AG08396 (cell line): Measurements from ENCODE around the gene CRACR2A.

Experiments
- DNase-seq: peaks from one replicate; pipeline ENCODE4 v3.0.0; 2012; ENCODE audit warnings: low spot score, mixed read lengths

Gene CRACR2A

DNA sequence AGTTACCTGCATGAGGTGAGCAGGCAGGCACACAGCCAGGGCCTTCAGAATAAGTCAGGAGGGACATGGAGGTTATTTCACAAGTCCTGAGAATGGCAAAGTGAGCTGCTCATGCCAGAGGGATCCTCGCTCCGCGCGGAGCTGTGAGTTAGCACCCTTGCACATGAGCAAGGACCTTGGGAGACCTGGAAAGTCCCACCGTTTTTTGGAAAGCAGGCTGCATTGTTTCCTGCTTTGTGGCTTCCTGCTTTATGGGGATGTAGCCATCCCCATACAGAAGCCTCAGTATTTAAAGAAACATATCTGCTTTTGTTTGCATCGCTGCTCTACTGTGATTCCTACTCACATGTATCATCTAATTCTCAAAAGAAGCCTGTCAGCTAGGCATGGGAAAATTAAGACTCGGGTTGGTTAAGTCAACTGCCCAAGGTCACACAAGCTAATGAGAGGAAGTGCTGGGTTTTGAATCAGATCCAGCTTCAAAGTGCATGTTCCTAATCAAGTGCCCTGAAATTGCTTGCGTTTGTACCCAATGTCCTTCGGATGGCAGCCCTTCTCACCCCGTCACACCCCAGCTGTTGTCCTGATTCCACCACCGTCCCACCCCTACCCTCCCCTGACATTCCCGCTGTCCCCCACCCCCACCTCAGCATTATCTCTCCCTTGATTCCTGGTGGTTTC is 106.2 kb downstream of the CRACR2A start:
- DNase-seq: no peak

DNA sequence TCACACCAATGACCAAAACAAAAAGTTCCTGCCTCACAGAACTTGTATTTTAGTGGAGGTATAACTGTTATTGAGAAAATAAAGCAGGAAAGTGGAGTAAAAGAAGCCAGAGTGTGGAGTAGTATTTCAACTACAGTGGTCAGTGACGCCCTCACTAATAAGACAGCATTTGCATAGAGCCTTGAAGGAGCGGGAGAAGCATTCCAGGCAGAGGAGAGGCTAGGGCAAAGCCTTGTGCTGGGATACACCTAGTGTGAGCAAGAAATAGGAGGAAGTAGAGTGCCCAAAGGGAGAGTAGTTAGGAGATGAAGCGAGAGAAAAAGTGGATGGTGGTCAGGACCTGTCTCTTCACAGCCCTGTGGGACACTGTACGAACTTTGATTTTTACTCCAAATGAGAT is 107.8 kb downstream of the CRACR2A start:
- DNase-seq: no peak

DNA sequence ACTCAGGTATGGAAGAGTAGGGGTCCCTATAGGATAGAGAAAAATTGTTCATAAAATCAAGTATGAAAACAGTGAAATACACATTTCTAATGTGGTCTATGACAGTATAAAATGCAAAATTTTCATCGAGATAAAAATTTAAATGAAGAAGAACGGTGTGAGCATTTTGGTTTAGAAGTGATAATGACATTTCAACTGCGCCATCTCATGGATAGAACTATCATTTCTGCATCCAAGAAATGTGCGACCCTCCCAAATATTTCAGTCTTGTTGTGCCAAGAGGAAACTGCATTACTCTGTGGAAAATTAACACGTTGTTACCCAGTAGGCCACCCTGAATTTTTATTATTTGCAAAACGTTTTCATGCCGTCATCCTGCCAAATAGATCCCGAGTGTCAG is 108.8 kb downstream of the CRACR2A start:
- no peak for DNase-seq

DNA sequence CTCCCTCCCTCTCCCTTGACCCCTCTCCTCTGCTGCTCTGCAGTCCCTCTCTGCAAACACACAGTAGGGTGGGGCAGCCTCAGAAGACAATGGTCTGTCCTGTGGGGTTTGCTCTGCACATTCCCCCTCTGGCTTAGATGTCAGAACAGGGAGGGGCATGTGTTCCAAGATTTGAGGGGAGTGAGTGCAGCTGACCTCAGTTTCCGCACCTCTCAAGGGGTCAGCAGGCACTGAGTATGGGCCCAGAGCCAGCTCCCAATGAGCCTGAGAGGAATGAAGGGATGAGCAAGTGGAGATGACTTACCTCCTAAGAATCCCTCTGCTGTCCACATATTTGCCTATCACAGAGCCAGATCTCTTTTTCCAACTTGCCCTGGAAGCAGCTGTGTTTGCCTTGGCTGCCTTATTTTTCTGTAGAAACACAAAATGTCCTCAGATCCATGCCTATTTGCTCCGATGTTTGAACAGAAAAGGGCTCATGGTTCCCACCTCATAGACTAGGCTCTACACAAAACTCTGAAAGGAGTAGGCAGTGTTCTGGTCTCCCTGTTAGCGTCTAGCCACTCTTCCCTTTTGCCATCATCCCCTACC is 111.4 kb downstream of the CRACR2A start:
- DNase-seq: peak; percentile 29

DNA sequence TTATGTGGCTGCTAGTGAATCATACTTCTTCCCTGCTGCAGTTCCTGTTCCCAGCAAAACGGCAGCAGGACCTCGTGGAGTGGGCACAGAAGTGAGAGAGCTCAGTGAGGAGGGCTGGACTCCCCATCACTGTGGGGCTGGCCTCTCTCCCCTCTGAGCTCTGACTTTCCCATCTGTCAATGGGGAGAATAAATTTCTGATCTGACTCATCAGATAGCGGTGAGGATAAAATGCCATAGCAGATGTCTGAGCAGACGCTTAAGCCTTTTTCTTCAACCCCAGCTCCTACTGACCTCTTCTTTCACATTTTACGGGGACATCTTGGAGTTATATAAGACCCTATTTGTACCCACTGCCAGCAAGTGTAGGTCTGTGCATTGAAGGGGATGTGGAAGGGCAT is 116.6 kb downstream of the CRACR2A start:
- DNase-seq: no peak

DNA sequence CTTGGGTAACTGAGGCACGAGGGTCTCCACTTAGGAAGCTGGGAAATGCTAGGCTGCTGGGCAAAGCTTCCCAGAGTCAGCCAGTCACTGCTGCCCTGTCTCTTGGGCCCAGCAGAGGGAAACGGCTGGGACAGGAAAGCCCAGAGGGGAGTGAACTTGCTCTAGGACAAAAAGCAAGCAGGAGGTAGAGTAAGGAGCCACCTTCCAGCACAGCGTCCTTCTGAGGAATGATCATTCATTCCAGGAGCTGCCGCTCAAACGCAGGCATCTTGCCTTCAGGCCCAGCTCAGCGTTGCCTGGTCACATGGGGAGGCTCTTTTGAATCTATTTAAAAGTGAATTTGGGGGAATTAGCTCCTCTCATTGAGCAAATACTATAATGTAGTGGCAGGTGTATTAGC is 118.6 kb downstream of the CRACR2A start:
- no peak for DNase-seq

DNA sequence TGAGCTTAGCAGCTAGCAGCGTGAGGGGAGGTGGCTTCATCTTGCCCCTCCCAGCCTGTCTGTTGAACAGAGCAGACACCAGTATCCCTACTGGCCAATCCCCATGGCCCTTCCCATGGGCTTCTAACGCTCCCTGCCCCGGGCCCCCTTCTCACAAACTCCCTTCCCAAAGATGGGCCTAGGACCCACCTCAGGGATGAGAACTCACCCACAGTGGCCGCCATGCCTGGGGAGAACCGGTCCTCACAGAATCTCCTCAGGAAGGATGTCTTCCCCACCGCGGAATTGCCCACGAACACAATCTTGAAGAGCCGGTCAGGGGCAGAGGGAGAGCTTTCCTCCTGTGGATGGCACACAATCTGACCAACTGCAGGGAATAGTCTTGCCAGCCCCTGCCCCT is 119.5 kb downstream of the CRACR2A start:
- DNase-seq: no peak

DNA sequence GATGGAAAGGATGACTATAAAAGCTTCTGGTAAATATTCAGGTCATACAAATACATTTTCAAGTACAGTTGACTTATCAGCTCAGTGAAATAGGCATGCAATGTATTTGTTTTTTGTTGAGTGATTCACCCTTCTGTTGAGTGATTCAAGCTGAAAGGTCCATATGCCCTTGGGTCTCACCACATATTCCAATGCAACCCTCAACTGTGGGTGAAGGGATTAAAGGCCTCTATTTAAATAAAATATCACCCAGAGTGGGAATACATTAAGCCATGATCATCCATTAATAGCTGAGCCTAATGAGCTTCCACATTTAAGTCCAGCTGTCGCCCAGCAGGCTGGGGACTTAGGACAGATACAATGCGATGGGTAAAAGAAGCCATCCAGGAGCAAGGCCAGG is 120.2 kb downstream of the CRACR2A start:
- no peak for DNase-seq

DNA sequence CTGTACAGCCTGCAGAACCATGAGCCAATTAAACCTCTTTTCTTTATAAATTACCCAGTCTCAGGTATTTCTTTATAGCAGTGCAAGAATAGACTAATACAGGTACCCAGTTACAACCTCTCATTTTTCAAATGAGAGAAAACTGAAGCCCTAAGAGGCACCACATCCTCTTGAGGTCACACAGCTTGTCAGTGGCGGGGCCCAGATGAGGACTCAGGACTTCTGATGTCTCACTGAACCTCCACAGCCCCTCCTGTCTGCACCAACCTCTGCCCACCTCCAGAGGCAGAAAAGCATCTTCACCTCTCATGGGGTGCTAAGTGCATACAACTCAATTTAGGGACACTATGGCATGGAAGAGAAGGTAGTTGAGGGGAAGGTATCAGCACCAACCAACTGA is 120.7 kb downstream of the CRACR2A start:
- no peak for DNase-seq

DNA sequence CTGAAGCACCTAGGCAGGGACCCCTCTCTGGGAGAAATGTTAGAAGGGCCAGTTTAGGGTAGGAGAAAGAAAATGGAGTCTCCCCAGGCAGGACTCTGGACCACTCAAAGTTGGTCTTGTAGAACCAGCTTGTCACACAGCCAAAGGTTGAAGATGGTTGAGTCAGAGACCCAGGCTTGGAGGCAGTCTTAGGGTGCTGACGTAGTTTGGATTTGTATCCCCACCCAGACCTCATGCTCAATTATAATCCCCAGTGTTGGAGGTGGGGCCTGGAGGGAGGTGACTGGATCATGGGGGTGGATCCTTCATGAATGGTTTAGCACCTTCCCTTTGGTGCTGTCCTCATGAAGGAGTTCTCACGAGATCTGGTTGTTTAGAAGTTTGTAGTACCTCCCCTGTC is 121.2 kb downstream of the CRACR2A start:
- no peak for DNase-seq

DNA sequence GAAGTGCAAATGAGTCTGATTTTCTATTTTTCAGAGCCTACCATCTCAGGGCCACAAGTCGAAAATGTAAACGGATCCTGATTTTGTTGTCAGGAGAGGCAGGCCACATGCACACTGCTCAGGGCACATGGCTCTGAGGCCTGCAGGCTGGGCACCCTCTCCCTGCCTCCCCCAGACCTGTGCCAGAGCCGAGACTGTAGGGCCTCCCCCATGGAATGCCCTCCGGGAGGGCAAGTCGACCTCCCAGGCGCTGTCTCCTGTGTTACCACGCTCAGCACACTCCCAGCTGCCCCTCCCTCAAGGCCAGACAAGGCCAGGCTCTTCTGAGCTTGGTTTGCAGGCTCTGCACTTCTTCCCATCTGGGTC is 121.7 kb downstream of the CRACR2A start:
- DNase-seq: no peak

DNA sequence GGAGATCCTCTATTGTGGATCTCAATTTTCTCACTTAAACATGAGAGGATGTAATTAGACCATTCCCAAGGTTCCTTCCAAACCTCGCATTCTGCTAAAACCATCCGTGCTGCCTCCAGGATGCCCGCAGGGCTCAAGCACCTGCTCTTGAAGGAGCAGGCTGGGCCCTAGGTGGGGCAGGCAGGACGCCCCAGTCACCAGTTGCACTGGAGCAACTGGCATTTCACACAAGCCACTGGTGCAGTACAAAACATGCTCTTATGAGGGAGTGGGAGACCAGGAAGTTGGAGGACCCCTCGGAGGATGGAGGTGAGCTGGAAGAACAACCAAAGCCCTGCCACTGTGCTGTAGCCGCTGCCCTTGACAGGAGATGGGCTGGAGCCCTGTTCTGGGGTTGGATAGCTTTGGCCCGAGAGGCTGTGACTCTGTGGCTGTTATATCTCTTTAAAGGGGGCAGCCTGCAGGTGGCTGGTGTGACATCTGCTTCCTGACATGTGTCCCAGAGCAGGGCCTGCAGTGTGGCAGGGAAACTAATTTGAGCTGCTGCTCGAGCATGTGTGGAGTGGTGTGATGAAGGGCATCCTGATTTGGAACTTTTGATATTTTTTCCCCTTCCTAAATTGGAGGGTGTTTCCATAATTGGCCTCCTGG is 122.2 kb downstream of the CRACR2A start:
- DNase-seq: no peak

DNA sequence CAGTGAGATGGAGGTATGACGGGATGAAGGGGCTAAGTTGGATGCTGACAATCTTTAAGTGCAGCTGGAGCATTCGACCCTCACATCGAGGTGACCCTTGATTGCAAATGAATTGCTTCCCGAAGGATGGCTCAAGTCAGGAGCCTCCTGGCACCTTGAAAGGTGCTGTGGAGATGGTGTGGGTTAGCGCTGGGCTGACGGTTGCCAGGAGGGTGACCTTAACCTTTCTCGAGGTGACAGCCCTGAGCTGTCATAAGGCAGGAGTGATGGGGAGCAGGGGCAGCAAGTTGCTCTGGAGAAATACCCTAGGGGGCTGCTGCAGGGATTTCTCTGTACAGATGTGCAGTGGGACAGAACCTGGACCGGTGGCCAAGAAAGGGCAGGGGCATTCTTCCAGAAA is 122.8 kb downstream of the CRACR2A start:
- DNase-seq: no peak

DNA sequence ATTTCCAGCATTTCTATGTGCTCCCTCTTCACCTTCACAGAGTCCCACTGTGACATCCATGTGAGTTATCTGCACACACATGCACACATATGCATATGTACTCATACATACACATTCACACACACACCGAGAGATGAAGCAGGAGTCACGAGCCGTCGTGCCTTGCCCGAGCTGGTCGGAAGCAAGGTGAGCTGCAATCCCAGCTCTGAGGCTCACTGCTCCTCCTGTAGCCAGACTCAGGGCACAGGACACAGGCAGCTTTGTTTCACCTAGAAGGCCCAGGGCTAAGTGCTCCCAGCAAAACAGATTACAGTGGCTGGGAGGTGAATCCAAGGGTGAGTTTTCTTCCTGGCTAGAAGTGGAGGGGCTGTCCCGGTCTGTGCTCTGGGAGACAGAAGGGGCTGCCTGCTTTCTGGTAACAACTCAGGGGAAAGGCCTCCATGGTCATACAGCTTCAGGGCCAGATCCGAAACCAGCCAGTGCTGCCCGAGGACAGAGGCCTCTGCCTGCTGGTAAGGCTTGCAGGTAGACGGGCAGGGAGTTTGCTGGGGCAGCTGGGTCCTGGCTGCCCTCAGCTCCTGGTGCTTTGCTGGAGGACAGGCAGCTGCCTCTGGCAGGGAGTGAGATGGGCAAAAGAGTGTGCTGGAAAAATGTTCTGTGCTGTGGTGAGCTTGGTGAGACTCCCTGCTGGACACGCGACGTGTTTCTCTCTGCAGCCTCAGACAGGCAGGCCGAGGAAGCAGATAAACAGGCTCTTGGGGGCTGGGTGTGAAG is 123.7 kb downstream of the CRACR2A start:
- no peak for DNase-seq

DNA sequence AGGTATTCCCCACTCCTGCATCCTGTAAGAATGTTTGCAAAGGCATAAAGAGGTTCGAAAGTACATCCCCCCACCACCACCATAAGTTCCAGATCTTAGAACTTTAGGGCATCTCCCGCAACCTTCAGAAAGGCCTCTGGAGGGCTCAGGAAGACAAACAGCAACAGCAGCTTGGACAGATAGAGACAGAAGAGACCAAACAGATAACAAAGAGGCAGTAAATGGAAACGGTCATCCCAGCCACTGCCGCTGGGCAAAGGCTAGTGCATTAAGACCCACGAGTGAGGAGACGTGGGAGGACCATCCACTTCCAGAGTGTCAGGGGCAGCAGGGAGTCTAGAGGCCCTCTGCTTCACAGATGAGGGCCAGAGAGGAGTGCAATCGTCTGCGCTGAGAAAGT is 124.3 kb downstream of the CRACR2A start:
- no peak for DNase-seq

DNA sequence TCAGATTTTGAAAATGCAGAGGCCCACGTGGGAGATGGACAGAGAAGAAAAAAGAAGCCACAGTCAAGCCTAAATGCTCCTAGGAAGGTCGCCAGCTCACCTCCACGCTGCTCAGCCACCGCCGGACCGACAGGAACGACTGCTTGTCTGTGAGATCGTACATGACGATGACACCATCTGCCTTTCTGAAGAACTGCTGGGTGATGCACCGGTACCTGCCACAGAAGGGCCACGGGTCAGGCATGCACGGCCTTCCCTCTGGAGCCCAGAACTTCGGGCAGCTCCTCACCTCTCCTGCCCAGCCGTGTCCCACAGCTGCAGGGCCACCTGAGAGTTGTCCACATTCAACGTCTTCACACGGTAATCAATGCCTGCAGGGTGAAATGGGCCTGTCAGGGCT is 125.6 kb downstream of the CRACR2A start:
- no peak for DNase-seq

DNA sequence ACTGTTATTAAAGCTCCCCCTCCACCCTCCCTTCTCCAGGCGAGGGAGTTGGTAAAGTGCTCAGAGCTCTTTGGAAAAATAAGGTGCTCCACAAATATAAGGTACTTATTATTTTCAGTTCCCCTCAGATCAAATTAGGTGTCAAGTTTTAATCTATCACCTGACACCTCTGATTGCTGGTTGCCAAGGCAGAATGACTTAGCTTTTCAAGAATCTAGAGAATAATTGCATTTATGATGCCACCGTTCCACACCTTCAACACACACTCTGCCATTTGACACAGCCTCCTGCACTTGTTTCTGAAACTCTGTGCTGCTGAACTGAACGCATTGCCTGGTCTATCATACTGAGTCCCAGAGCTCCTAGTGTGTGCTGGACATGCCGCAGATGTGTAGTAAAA is 128.6 kb downstream of the CRACR2A start:
- DNase-seq: no peak

DNA sequence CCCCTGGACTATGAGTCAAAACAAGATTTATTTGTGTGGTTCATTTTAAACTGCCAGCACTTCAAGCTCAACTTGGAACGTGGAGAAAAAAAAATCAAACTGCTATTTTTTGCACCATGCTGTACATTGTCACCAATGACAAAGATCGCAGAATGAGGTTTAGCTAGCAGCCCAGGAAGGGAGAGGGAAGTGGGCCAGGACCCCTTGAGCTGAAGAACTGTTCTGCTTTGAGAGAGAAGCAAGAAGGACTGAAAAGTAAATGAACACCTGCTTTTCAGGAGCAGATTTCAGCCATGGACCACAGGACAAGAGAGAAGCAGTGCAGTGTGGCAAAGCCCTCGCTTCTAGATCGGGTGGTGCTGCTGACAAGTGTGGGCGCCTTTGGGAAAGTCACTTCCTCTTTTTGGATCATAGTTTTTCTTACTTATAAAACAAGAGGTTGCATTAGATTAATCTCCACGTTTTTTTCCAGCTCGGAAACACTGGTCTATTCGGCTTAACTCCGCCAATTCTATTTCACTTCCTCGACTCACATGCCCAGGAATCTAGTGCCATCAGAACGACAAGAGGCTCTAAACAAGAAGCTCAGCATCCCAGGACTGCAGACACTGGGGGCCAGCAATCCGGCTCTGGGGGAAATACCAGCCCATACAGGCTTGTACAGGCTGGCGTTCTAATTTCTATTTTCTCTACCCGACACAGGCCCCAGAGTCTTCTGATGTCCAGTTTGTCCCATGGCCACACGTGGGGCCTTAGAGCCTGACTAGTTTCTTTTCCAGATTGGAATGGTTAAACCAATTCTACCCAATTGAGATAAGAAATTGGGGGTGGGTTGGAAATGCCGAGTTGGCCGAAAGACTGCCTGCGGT is 129.9 kb downstream of the CRACR2A start:
- DNase-seq: no peak

DNA sequence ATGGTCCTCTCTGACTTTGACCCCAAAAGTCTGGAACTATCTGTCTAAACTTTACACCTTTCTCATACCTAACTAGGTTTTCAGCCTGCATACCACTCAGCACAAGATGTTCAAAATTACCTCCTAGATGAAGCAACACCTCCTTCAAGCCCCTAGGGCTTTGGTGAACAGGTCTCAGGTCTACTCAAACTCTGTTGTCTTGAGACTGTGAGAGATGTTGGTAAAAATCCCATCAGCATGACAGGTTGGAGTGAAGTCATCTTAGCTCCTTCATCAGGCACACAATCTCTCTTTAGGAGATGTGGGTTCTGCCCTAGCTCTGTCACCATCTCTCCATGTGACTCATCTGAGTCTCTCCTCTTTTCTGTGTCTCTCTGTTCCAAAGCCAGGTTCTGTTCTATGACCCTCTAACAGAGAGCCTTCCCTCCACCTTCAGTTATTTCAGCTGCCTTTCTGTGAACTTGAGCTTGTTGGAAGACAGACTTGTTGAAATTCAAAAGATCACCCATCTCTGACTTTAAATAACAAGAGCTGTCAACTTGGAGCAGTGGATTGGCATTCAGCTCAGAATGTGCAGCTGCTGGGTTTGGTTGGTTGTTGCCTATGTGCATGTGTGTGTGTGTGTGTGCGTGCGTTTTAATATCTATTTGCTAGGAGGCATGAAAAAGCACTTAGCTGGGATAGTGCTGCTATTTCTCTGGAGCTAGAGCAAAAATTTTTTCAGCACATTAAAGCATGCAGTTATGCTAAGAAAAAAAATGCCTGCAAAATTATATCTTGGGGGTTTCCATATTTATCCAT is 130.7 kb downstream of the CRACR2A start:
- no peak for DNase-seq

DNA sequence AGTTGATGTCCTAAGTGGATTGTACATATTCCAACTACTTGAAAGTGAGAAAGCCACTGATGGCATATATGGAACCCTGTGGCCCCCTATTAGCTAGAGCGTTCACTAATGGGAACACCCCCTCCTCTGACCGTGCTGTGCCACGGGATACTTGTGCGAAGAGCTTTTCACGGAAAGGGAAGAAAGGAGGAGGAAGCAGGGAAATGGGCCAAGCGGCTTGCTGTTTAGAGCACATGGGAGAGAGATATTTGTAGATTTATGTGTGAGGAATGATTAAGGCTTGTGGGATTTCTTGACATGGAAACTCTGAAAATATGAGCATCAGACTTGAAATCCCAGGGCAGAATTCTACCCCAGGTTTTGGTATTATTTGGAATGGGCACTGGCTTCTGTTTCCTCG is 132.1 kb downstream of the CRACR2A start:
- DNase-seq: no peak

DNA sequence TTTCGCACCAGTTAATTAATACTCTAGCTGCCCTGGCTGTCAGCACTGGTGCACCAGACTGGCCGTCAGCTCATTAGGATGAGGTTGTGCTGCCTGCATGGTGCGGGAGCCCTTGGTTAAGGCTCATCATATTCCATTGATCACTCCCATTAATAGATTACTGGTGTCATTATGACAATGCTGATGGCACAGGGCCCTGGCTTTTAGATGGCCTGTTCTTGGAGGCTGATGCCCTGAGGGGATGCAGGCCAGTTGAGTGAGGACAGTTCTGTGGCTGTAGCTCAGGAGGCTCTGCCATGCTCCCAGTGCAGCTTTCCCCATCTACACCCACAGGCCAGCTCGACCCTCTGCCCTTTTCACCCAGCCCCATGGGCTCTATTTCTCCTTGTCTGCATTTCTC is 135.3 kb downstream of the CRACR2A start:
- no peak for DNase-seq
